Measurements from ENCODE around the gene RNU6-9.

The RNU6-9 gene

GRCh38 chr19:911197-912033 is 18.1 kb downstream of the RNU6-9 start:
- no peaks in the 10 kb centered on the region; the same call in 1 of the 2 replicates for H3K36me3 ChIP-seq
- TF ChIP-seq CTCF (IDR thresholded peaks at IDR 0.05; ENCODE audit: low read depth, low read length), result no peak
- no peaks in the 10 kb centered on the region for H3K9me3 ChIP-seq (ENCODE audit: severe bottlenecking)
- no peak overlapping the region for H3K4me3 ChIP-seq (ENCODE audit: low read depth, low read length)
- H3K27ac ChIP-seq, result no peak overlapping the region
- no peak for DNase-seq
- no peaks in the 10 kb centered on the region for H3K27me3 ChIP-seq (ENCODE audit: insufficient read depth, low read depth, severe bottlenecking)

- H3K9me3 ChIP-seq (ENCODE audit: severe bottlenecking), result no peaks in the 10 kb centered on the region
- H3K27ac ChIP-seq, result no peak overlapping the region; the same call in 1 of the 2 replicates
- no peaks in the 10 kb centered on the region; the same call in 1 of the 2 replicates for H3K36me3 ChIP-seq
- peak overlapping the region; percentile 62 for H3K4me3 ChIP-seq (ENCODE audit: low read depth, low read length)
- peaks cover 3% of the 10 kb centered on the region for H3K27me3 ChIP-seq (ENCODE audit: insufficient read depth, low read depth, severe bottlenecking)
- TF ChIP-seq CTCF (IDR thresholded peaks at IDR 0.05; ENCODE audit: low read depth, low read length), result no peak
- no peak for DNase-seq
Observed at GRCh38 chr19:912181-913079, 19.1 kb downstream of the RNU6-9 start.

DNA sequence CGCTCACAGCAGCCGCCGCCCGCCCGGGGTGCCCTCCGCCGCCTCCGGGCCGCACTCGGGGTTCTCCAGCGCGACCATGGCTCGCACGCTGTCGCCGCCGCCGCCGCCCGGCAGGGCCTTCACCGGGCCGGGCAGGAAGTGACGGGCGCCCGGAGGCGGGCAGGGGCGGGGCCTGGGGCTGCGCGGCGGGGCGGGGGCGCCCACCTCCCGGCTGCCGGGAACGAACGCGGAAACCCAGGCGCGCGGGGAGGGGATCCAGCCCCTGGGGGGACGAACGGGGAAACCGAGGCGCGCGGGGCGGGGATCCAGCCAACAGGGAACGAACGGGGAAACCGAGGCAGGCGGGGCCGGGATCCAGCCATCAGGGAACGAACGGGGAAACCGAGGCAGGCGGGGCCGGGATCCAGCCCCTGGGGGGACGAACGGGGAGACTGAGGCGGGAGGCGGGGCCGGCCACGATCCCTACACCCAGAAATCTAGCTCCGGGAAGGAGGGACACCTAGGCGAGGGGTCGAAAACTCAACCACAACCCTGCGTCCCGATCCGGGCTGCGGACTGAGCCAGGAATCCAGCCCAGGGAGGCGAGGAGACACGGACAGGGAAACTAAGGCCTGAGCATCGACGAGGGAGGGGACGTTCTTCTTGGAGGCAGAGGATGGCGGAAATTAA is 19.9 kb downstream of the RNU6-9 start, which contains the start of gene R3HDM4:
Gene R3HDM4 (minus strand): TSS at position 140 of the 669 bp plus-strand sequence. CDS start 62 bp downstream, at position 78.
- Histone ChIP-seq H3K36me3 (no peaks in the 10 kb centered on the region; the same call in 1 of the 2 replicates), H3K27ac (peak within 1 kb of the TSS; percentile 45), H3K4me3 (ENCODE audit: low read depth, low read length) (peak within 1 kb of the TSS; percentile 62), H3K27me3 (ENCODE audit: insufficient read depth, low read depth, severe bottlenecking) (peaks cover 8% of the 10 kb centered on the region), H3K9me3 (ENCODE audit: severe bottlenecking) (no peaks in the 10 kb centered on the region)
- TF ChIP-seq CTCF (IDR thresholded peaks at IDR 0.05; ENCODE audit: low read depth, low read length), result no peak
- peak; percentile 66 for DNase-seq

GRCh38 chr19:916645-917322 is 23.5 kb downstream of the RNU6-9 start:
- no peak overlapping the region for H3K27ac ChIP-seq

More at GRCh38 chr19:916645-917322, 23.5 kb downstream of the RNU6-9 start:
- Histone ChIP-seq H3K36me3 (no peaks in the 10 kb centered on the region), H3K4me3 (ENCODE audit: low read depth, low read length) (peak overlapping the region; percentile 46), H3K9me3 (ENCODE audit: severe bottlenecking) (no peaks in the 10 kb centered on the region), H3K27me3 (ENCODE audit: insufficient read depth, low read depth, severe bottlenecking) (peaks cover 24% of the 10 kb centered on the region)
- no peak for TF ChIP-seq CTCF (IDR thresholded peaks at IDR 0.05; ENCODE audit: low read depth, low read length)
- DNase-seq, result peak; percentile 73
